ENCODE results near the gene DCXR. TPM values are rescaled to one million over a fixed set of nuclear protein-coding genes. Genes with fewer than 3 reads are reported as not detected.

DCXR gene
- total RNA-seq, 1 donor from 2014 or later = 61.0 TPM

DNA sequence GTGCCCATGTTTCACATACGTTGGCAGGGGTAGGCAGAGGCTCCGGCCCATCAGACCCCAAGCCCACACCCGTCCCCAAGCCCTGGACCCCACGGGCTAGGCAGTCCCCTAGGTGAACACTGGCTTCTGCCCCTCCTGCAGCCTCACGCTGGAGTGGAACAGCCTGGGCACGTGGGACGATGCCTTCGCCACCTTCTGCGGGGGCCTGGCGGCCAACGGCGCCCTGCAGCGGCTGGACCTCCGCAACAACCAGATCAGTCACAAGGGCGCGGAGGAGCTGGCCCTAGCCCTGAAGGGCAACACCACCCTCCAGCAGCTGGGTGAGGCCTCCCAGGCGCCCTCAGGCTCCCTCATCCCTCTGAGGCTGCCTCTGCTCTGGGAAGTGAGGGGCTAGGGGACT, 12.6 kb downstream of the DCXR start:
- no peak for DNase-seq (ENCODE audit: extremely low read depth, low read depth, low spot score)

DNA sequence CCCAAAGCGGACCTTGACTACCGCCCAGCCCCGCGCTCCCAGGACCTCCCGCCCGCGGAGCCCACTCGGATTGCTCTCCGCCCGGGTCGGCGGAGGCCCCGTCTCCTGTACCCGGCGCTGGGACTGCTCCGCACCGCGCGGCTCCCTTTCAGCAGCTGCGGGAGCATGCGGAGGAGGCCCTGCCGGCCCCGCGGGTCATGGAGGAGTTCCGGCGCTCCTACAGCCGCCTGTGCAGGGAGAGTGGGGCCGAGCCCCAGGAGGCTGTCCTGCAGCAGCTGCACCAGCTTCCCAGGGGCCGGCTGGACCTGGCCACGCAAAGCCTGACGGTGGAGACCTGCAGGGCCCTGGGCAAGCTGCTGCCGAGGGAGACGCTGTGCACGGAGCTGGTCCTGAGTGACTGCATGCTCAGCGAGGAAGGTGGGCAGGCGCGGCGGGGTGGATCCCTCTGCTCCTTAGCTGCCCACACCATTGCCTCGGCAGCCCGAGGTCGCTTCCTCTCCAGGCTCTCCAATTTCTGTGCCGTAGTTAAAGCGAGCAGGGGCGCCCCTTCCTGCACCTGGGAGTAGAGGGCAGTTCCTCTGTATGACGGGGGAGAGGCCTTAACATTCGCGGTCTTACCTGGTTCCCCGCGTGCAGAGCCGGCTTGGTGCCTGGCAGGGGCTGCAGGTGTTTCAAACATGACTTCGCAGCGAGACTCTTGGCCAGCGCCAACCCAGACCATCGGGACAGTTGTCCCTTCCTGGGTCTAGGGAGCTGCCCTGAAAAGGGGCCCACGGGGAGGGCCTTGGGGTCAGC, 13.9 kb downstream of the DCXR start:
- no peak for DNase-seq (ENCODE audit: extremely low read depth, low read depth, low spot score)

DNA sequence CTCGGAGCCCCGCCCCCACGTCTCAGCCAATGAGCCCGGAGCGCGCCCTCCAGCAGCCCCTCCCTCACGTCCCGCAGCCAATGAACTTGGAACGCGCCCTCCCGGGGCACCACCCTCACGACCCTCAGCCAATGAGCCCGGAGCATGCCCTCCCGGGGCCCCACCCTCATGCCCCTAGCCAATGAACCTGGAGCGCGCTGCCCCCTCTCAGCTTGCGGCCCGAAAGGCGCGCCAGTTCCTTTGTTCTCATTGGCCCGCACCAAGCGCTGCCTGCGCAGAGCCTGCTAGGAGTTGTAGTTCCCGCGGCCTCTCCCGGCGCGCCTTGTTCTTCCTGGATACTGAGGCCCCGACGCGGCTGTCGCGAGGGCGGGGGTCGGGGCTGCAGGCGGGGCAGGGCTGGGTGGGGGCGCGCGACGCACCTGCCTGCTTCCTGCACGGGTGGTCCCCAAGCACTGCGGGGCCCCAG, 14.5 kb downstream of the DCXR start, which contains the start of gene LRRC45:
LRRC45 (plus strand) TSS at position 325 of the 466 bp plus-strand sequence. CDS start 339 bp downstream, outside the sequence.
- peak; percentile 84 for DNase-seq (ENCODE audit: extremely low read depth, low read depth, low spot score)

DNA sequence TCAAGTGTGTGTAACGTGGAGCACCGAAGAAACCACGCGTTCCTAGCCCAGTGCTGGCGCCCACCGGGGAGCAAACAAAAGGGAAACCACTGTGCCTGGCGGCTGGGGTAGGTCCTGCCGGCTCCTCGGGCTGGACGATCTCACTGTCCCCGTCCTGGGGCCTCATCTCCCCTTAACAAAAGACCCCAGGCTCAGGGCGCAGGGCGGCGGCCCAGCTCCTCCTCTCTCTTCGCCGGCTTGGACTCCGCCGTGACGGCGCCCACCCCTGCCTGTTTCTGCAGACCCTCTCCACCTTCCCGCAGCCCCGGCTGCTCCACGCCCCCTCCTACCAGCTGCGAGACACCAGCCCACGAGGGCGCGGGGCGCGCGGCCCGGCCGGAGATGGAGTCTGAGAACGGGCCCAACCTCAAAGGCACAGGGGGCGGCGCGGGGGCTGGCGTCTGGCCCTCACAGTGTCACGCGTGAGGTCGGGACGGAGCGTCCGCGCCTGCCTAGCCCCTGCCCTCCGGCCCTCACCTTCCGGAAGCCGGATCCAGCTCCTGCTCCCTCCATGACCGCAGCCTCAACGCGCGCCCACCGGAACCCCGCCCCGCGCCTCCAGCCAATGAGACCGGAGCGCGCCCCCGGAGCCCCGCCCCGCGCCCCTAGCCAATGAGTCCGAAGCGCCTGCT, 15.1 kb downstream of the DCXR start, which contains the start of gene CENPX:
CENPX (minus strand) TSS at position 569 of the 671 bp plus-strand sequence; CDS start at position 552, 17 bp downstream.
- DNase-seq (ENCODE audit: extremely low read depth, low read depth, low spot score) = no peak

DNA sequence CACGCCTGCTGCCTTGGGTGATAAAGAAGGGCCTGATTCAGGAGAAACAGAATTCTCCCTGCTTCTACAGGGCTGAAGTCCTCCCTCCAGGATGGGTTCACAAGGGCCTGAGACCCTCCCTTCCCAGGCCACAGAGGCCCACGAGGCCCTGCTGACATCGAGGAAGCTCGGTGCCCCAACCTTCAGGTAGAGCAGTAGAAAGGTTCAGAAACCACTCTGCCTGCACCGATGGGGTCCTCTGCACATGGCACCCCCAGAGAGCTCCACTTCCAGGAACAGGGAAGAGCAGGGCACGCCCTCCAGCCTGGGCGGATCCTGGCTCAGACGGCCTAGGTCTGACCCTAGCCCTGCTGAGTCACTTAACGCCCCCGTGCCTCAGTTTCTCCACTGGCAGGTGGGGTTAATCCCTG, 15.6 kb downstream of the DCXR start:
- DNase-seq (ENCODE audit: extremely low read depth, low read depth, low spot score) = no peak

DNA sequence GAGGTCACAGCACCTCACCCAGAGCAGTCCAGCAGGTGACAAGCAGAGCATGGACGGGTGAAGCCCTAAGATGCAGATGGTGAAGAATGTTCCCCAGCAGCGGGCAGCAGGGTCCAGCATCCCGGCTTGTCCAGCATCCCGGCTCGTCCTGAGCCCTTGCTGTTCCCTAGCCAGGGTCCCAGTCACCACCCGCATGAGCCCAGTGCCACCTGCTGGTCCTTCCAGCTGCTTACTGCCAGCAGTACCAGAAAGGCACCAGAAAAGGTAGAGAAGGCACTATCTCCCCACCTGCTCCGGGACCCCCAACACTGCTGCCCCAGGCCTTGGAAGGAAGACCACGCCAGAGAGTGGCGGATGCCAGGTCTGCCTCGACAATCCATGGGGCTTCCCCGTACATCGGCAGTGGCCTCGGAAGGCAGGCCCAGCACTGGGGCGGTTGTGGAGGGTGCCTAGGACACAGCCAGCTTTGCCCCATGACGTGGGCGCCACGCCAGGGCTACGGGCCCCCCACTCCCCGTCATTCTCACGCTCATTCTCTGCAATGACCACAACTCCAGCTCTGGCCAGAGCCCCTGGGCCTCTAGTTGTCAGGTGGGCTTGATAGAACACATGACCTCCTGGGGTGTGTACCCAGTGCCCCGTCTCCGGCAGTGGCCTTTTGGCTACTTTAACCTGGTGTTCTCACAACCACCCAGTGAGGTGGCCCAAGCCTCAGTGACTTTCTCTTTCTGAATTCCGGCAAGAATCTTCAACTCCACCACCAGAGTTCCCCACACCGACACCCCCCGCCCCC, 16.2 kb downstream of the DCXR start:
- no peak for DNase-seq (ENCODE audit: extremely low read depth, low read depth, low spot score)

DNA sequence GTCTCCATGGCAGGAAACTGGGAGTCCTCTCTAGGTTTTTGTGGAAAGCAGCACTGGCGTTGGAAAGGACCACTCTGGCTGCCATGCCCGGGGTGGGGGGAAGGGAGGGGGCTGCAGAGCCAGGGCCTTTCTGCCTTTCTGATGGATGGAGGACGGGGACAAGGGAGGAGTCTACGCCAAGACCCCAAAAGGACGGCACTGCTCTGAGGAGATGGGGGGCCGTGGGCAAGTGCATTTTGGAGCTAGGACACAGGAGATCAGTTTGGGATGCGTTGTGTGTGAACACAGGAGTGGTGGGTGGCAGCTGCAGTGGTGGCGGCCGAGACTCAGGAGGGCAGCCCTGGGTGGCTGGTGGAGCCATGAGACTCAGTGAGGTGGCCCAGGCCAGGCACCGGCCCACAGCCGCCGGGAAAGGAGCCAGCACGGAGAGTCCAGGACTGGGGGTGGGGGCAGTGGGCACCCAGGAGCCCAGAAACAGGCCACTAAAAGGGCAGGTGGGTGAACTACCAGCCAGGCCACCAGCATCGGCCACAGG, 16.9 kb downstream of the DCXR start:
- no peak for DNase-seq (ENCODE audit: extremely low read depth, low read depth, low spot score)

DNA sequence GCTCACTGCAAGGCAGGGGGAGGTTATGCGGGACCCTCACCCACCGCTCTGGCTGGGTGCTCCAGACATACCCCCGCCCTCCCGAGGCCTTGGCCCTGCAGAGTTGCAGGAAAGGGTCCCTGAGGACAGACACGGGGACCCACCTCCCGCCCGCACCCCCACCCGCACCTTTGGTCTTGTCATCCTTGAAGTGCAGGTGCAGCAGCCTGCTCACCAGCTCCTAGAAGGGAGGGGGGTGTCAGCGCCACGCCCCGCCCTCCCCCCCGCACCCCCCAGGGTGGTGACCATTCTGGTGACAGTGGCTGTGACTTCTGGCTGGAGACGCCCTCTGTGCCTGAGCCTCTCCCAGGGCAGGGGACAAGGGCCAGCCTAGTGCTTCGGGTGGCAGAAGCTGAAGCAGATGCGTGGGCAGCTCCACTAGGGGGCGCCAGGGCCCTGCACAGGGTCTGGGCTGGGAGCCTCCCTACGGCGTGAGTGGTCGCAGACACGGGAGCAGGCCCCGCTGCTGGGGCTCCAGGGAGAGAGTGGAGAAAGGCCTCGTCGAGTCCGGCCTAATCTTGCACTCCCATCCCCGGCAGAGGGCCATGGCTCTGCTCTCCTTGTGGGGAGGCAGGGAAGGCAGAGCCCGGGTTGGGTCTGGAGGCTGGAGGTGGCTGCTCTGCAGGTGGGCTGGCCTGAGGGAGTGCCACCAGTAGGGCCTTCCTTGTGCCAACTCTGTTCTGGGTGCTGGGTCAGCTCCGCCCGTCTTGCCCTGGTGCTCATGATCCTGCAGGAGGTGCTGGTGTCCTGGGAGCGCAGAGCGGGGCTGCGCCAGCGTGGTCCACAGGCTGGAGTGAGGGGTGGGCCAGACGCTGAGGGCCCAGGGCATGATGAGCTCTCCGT, 17.6 kb downstream of the DCXR start:
- DNase-seq (ENCODE audit: extremely low read depth, low read depth, low spot score) = no peak

DNA sequence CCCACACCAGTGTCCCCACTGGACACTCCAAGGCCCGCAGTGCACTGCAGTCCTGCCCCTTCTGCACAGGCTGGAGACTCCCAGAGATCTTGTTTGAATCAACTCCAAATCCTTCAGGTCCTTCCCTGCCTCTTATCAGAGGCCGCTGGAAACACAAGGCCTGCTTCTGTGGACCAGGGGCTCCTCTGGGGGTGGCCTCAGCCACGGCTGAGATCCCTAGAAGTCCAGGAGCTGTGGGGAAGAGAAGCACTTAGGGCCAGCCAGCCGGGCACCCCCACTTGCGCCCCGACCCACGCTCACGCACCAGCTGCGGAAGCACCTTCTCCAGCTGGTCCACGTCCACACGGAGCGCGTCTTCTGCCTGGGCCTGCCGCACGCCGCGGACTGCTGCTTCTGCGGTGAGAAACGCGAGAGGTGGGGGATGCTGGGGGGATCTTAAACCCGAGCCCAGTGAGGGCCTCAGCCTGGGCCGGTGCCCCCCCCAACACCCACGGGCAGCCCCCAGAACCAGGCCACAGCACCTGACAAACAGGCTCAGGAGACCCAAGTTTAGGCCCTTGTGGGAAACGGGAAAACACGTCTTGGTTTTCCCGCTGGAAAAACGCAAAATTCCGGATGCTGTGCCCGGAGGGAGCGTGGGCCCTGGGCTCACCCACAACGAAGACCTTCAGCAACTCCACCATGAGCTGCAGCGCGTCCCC, 18.4 kb downstream of the DCXR start:
- DNase-seq (ENCODE audit: extremely low read depth, low read depth, low spot score) = no peak

DNA sequence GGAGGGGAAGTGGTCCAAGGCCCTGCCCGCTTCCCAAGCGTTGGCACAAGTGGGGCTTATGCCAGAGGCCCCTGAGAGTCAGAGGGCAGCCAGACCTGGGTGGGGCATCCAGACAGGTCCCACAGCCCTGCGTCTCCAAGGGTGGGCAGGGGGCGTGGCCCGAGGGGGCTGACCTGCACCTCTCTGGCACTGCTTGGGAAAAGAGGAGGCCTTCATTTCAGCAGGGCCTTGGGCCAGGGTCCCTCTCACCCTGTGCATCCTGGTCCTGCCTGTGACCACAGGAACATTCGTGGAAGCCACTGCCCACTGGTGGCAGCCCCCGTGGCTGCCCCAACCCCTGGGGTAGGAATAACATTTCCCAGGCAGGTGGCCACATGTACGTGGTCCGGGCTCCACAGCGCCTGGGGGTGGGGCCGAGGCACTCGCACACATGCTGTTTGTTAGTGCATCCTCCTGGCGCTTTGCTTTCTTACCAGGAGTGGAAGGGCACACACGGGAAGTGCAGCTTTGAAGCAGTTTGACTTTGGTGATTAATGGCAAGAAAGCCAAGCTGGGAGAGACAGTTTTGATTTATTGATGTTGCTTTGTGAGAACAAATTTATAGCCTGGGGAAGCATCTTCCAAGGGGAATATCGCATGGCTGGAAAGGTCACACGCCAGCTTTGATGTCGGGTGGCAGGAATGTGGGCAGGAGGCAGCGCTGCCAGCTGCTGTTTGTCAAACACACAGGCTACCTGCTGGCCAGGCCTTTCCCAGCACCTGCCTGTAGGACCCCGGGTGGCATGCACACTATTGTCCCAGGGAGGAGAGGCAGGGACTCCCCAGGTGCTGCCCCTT, 19.1 kb downstream of the DCXR start:
- DNase-seq (ENCODE audit: extremely low read depth, low read depth, low spot score) = no peak

DNA sequence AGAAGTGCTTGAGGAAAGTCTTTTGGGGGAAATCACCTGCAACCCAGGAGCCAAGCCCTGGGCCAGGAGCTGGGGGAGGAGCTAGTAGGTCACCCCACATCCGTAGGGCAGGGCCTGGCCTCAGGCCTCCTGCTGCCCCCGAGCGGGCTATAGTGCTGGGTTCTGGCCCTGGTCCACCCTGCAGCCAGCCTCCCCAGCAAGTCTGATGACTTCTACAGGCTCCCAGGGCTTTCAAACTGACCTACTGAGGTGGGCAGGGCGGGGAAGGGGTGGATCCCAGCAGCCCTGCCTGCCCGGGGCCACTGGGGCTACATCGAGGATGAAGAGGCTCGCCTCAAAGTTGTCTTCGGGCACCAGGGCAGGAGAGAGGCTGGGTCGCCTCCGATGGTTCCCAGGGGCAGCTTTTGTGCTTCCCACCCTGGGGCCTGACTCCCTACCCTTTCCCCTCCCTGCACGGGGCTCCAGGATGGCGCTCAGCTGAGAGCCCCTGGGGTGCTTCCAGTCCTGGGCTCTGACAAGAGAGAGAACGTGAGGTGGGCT, 19.8 kb downstream of the DCXR start:
- DNase-seq (ENCODE audit: extremely low read depth, low read depth, low spot score) = no peak

DNA sequence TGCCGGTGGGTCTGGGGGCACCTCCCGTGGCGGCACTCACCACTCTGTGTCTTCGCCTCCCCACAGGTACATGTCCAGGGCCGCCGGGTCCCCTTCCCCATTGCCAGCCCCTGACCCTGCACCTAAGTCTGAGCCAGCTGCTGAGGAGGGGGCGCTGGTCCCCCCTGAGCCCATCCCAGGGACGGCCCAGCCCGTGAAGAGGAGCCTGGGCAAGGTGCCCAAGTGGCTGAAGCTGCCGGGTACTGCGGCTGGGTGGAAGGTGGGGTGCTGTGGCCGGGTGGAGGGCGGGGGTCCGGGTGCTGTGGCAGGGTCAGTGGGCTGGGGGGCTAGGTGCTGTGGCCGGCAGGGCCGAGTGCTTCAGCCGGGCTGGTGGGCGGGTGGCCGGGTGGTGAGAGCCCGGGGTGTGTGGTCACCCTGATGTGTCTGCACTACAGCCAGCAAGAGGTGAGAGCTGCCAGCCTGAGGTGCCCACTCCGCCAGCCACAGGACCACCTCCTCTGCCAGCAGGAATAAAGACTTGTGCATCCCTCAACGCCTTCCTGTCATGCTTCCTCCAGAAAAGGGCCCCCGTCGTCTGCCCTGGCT, 20.5 kb downstream of the DCXR start:
- DNase-seq (ENCODE audit: extremely low read depth, low read depth, low spot score) = no peak

DNA sequence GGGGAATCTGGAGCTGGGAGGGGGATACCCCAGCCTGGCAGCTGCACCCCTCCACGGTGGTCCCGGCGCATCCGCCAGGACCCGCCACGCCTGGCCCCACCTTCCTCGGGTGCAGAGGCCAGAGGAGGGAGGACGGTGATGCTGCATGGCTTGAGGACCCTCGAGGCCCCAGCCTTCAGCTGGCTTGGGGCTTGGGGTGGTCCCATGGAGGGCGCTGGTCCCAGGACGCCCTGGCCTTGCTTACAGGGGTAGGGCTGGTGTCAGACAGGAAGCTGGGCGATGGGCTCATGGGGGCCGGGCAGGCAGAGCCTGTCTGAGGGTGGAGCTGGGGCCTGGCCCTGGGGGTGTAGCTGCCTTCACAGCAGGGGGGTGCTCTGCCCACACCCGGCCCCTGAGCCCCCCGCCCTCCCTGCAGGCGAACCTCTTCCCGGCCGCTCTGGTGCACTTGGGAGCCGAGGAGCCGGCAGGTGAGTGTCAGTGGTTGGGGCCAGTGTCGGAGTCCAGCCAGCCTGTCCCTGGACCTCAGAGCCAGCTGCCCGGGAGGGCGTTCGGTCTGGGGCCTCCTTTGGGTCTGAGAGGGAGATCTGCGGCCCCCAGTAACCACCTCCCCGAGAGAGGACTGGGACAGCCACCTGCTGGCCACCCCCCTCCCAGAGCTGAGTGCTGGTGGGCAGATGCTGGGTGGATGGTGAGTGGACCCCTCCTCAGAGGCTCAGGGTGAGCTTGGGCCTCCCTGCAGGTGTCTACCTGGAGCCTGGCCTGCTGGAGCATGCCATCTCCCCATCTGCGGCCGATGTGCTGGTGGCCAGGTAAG, 21.2 kb downstream of the DCXR start:
- DNase-seq (ENCODE audit: extremely low read depth, low read depth, low spot score) = no peak

DNA sequence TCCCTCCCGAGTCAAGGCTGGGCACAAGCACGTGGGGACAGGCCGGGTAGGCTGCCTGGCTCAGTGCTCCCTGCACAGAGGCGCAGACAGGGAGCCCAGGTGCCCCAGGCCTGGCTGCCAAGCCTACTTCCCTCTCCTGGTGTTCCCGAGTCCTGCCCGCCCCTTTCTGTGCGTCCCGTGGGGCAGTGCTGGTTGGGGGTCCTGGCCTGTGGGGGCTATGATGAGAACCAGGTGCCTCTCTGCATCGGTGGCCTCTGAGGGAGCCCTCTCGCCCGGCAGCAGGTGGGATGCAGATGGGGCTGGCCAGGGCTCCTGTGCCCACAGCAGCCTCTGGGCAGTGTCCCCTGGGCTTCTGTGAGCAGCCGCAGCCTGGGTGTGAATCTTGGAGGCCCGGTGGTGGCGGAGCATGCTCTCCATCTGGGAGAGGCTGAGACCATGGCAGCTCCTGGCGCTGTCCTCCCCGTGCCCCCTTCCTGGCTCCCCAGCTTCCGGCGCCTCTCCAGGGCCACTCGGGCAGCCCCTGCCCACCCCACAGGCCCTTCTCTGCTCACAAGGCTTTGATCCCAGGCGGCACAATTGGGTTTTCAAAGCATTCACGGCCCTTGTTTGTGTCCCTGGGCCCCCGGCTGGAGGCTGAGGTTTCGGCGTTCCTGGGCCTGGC, 22.1 kb downstream of the DCXR start:
- no peak for DNase-seq (ENCODE audit: extremely low read depth, low read depth, low spot score)

DNA sequence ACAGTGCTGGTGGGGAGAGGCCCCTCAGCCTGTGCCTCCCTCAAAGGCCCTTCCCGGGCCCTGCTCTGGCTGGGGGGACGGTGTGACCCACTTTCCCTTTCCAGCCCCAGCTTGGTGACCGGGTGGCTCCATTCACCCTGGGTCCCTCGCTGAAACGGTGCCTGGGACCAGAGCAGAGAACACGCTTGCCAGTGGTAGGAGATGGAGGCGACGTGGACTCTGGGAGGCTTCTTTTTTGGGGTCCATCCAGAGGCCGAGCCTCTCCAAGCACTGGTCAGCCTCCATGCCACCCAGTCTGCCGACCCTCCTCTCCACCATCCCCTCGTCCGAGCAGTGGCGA, 22.6 kb downstream of the DCXR start:
- DNase-seq (ENCODE audit: extremely low read depth, low read depth, low spot score) = no peak

DNA sequence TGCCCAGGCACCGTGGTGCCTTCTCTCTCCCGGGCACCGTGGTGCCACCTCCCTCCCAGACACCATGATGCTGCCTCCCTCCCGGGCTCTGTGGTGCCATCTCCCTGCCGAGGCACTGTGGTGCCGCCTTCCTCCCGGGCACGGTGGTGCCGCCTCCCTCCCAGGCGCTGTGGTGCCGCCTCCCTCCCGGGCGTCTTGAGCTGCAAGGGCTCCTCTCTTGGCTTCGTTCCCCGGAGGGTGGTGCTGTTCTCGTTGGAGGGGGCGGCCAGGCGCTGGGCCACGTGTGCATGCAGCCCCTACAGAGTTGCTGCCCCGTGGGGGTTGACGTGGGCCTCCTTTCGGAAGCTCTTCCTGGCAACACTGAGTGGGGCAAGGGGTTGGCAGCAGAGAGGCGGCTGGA, 23.1 kb downstream of the DCXR start:
- no peak for DNase-seq (ENCODE audit: extremely low read depth, low read depth, low spot score)

Data from glomerular endothelial cell (primary cell).